ENCODE measurements around the gene TTC39A.

TTC39A gene

DNA sequence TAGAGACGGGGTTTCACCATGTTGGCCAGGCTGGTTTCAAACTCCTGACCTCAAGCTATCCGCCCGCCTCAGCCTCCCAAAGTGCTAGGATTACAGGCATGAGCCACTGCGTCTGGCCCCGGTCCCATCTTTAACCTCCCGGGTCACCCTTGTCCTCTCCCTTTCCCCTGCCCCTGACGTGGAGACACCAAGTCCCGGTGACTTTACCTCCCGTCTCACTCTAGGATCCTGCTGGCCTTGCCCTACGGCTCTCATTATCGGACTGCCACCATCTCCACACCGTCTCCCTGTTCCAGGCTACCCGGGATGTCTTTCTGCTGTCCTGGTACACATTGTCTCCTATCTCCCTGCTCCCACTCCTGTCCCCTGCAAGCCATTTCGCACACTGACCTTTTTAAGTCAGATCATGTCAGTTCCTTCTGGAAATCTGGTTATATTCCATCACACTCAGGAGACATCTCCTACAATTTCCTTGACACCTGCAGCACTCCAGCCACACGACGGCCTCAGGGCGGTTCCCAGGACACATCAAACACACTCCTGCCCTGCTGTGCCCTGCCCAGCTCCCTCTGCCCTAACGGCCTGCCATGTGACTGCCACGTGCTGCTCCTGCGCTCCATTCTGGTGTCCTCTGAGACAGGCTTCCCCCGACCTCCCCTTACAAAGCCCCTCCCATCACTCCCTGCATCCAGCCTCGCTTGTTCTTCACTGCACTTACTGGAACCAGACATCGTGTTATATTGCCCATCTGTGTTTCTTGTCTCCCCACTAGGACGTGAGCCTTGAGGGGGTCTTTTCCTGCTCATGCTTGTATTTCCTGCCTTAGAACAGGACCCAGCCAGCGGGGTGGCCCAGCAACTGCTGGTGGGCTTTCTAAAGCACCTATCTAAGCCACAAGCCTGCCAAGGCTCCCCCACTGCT lies 32.7 kb downstream of the TTC39A start:
- Histone ChIP-seq H3K4me3 (ENCODE audit: low read depth, low read length) (no peak overlapping the region), H3K27me3 (ENCODE audit: insufficient read depth, low read depth, severe bottlenecking) (no peaks in the 10 kb centered on the region), H3K36me3 (peaks cover 13% of the 10 kb centered on the region), H3K27ac (peak overlapping the region; percentile 49), H3K9me3 (ENCODE audit: severe bottlenecking) (peaks cover 10% of the 10 kb centered on the region)
- TF ChIP-seq, protein P1, sequence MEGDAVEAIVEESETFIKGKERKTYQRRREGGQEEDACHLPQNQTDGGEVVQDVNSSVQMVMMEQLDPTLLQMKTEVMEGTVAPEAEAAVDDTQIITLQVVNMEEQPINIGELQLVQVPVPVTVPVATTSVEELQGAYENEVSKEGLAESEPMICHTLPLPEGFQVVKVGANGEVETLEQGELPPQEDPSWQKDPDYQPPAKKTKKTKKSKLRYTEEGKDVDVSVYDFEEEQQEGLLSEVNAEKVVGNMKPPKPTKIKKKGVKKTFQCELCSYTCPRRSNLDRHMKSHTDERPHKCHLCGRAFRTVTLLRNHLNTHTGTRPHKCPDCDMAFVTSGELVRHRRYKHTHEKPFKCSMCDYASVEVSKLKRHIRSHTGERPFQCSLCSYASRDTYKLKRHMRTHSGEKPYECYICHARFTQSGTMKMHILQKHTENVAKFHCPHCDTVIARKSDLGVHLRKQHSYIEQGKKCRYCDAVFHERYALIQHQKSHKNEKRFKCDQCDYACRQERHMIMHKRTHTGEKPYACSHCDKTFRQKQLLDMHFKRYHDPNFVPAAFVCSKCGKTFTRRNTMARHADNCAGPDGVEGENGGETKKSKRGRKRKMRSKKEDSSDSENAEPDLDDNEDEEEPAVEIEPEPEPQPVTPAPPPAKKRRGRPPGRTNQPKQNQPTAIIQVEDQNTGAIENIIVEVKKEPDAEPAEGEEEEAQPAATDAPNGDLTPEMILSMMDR (IDR thresholded peaks at IDR 0.05; ENCODE audit: low read depth, low read length) = no peak
- DNase-seq = no peak

DNA sequence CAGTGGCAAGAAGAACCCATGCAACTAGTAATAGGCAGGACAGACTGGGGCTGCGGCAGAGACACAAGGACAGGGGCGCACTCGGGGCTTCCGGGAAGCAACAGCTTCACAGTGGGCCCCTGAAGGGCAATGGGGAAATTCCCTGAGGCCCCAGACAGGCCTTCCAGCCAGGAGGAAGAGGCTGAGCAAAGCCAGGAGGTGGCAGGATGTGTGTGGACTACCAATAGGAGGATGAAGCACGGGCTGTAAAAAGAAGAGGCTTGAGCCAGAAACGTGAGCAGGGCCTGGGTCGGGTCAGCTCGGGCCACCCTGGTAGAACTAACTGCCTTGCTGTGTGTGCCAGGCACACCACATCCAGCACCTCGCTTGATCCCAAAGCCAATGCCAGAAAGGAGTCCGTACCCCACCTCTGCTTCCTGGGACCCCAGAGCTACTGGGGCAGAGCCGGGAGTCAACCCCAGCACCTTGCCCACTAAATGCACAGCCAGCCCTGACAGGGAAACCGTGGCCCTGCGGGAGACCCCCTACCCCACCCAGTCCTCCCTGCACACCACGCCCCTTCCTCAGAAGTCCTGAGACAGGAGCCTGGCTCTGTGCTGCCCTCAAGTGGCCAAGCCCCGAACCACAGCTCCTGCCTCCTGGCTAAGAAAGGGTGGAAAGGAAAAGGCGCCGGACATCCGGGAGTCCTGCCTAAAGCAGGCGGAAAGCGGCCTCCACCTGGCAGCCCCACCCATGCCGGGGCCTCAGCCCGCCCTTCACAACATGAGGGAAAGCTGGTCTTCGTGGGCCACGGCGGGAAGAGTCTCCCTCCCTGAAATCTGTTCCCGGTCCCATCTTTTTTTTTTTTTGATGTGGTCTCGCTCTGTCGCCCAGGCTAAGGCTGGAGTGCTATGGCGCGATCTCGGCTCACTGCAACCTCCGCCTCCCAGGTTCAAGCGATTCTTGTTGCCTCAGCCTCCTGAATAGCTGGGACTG lies 33.7 kb downstream of the TTC39A start:
- TF ChIP-seq, protein P1 (IDR thresholded peaks at IDR 0.05; ENCODE audit: low read depth, low read length) = peak; percentile 92
- peak; percentile 90 for DNase-seq
- no peak overlapping the region for H3K4me3 ChIP-seq (ENCODE audit: low read depth, low read length)
- H3K36me3 ChIP-seq = peaks cover 13% of the 10 kb centered on the region
- peaks cover 10% of the 10 kb centered on the region for H3K9me3 ChIP-seq (ENCODE audit: severe bottlenecking)
- H3K27me3 ChIP-seq (ENCODE audit: insufficient read depth, low read depth, severe bottlenecking) = no peaks in the 10 kb centered on the region
- H3K27ac ChIP-seq = peak overlapping the region; percentile 49

DNA sequence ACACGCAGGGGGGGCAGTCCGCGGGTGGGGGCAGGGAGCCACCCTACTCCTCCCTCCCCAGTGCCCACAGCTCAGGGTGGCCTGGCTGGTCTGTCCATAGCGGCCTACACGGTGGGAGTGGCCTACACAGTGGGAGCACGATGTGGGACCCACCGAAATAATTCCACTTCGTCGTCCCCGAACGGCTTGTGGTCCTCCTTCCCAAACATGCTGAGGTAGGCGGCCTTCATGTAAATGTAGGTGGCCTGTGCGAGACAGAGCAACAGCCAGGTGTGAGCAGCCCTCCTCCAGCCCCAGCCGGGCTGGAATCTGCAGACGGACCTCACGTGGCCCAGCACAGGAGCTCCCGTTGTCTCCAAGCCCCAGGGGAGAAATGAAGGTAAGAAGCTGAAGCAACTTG lies 34.4 kb downstream of the TTC39A start:
- TF ChIP-seq, protein P1 (IDR thresholded peaks at IDR 0.05; ENCODE audit: low read depth, low read length) = no peak
- Histone ChIP-seq H3K36me3 (peaks cover 7% of the 10 kb centered on the region), H3K27me3 (ENCODE audit: insufficient read depth, low read depth, severe bottlenecking) (no peaks in the 10 kb centered on the region), H3K4me3 (ENCODE audit: low read depth, low read length) (no peak overlapping the region), H3K27ac (no peak overlapping the region), H3K9me3 (ENCODE audit: severe bottlenecking) (peaks cover 10% of the 10 kb centered on the region)
- no peak for DNase-seq

DNA sequence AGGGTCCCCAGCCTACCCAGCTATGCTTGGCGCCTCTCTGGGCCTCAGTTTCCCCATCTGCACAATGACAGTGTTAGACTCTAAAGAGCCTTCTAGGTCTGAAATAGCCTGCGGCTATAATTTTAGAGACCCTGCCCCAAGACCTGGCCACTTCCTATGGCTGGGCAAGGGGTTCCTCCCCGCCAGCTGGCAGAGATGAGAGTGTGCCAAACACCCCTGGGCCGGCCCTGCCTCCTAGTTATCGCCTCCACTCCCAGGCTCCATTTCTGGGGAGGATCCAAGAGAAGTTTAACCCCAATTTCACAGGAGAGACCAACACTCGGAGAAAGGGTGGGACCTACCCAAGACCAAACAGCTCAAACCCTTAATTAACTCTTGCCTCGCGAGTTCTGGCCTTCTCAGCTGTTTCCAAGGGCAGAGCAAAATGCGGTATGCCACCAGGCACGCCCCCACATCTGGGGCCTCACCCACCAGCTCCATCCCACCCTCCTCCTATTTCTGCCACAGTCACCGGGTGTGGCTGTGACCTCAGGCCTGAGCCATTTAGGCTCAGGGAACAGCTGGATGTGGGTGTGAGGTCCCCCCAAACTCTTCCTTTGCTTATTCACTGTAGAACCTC lies 35.7 kb downstream of the TTC39A start:
- TF ChIP-seq, protein P1 (IDR thresholded peaks at IDR 0.05; ENCODE audit: low read depth, low read length) = no peak
- H3K27me3 ChIP-seq (ENCODE audit: insufficient read depth, low read depth, severe bottlenecking) = no peaks in the 10 kb centered on the region
- H3K36me3 ChIP-seq = peaks cover 7% of the 10 kb centered on the region
- peaks cover 10% of the 10 kb centered on the region for H3K9me3 ChIP-seq (ENCODE audit: severe bottlenecking)
- no peak for DNase-seq
- no peak overlapping the region for H3K27ac ChIP-seq
- H3K4me3 ChIP-seq (ENCODE audit: low read depth, low read length) = no peak overlapping the region

DNA sequence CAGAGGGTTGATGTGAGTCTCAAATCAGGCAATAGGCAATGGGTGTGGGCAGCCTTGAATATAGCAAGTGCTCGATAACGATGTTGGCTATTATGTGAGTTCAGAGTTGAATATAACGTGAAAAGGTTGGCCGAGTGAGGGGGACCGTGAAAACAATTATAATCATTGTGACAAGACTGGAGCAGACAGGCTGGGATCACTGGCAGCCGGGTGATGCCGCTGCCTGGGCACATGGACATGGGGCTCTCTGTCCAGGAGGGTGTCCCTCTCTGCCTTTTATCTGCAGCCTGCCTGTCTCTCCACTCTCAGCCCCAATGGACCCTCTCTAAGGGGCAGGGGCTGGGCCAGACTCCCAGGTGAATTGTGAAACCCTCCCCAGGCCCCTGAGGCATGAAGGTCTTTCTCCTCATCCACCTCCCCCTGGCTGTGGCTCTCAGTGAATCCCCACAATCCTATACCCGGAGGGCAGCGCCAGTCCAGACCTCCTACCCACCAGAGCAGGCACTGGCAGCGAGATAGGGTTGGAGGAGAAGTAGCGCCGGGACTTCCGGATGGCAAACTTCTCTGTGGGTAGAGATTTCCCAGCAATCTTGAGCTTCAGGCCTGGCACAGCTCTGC lies 36.4 kb downstream of the TTC39A start:
- no peak overlapping the region for H3K27ac ChIP-seq
- TF ChIP-seq, protein P1 (IDR thresholded peaks at IDR 0.05; ENCODE audit: low read depth, low read length) = no peak
- DNase-seq = no peak

More for the DNA sequence above, 36.4 kb downstream of the TTC39A start:
- peaks cover 4% of the 10 kb centered on the region for H3K9me3 ChIP-seq (ENCODE audit: severe bottlenecking)
- H3K36me3 ChIP-seq = peaks cover 4% of the 10 kb centered on the region; the same call in 1 of the 2 replicates
- no peak overlapping the region for H3K4me3 ChIP-seq (ENCODE audit: low read depth, low read length)
- H3K27me3 ChIP-seq (ENCODE audit: insufficient read depth, low read depth, severe bottlenecking) = no peaks in the 10 kb centered on the region

Measured in WERI-Rb-1 (cell line).